H1 (cell line): ENCODE measurements around the gene SSUH2. TPM values are rescaled to one million over a fixed set of nuclear protein-coding genes. Genes with fewer than 3 reads are reported as not detected.

ENCODE experiments used
- EGR1 ChIP-seq: IDR thresholded peaks from 2 replicates; pipeline ENCODE4 v1.6.1; 2011; ENCODE audit warnings: low read depth, low read length, borderline replicate concordance
- KDM5A ChIP-seq: fragments of 200-600 bp; IDR thresholded peaks from 2 replicates; pipeline ENCODE4 v1.7.1; 2012; ENCODE audit warnings: mild to moderate bottlenecking, low read length, inconsistent platforms, mixed read lengths
- USF2 ChIP-seq: IDR thresholded peaks from 2 replicates; pipeline ENCODE4 v1.6.1; 2011; ENCODE audit warnings: low read length, improper control_type of control experiment
- polyA plus RNA-seq, 7 experiments: library from polyadenylated mRNA; depleted of rRNA in 3 of 7; stranded (reverse) in 5 of 7; unstranded in 2 of 7; fragments of >200 nt in 5 of 7; fragments of 200-250 nt in 2 of 7; gene quantifications; 1 replicate in 5 of 7; 2 replicates in 1 of 7; 4 replicates in 1 of 7; pipeline versions ENCODE4 v1.2.1 to v1.2.3, GENCODE V29; 2011 to 2013; ENCODE audit warnings: missing spikeins in 2 of 7, mixed read lengths in 2 of 7
- total RNA-seq: library from RNA; stranded (reverse); fragmentation: NEBNext Ultra II Directional; extraction: Animal tissue kit (Norgen Biotek cat#: 25700); gene quantifications from 2 replicates; pipeline ENCODE4 v1.2.1, GENCODE V29; 2021

SSUH2 gene
- total and polyA plus RNA-seq, 2 of the 8 experiments (the other 6 are each of a cell fraction or from before 2014, with no cell fraction given): 0.62 to 0.69 TPM

DNA sequence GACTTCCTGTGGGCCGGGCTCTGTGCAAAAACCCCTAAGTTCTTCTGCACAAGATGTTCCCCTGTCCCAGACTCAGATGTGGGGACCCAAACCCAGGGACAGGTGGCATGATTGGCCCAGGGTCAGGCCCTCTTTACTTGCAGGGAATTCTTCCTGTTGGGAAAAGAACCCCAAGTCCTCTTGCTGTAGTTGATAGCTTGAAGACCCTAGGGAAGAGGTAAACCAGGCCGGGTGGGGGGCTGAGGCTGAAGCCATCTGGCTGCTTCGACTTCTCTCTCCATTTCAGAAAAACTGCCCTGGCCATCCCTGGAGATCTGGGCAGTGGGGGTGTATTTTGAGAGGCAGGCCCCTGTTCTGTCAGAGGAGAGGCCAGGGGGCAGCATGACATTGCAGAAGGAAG, 23.5 kb downstream of the SSUH2 start (continued):
- no peak for TF ChIP-seq EGR1
- no peak for TF ChIP-seq KDM5A
- no peak for TF ChIP-seq USF2
